AG04449 (cell line): ENCODE results near the gene ATAD3B.
"Not testable (repeated sequence)": the region's sequence is repeated elsewhere in the genome, so short reads cannot be mapped to it uniquely, and the experiment has no call there.

ENCODE experiments used
- CTCF ChIA-PET: fragments of 350-600 bp; formaldehyde crosslinking; extraction: SDS; loops from one replicate; lab custom pipeline; 2021; ENCODE audit warnings: antibody characterized with exemption; lab: Yijun Ruan, JAX
- POLR2A ChIA-PET: fragments of 400-600, 350-600 bp; formaldehyde crosslinking; extraction: SDS; loops from one replicate; lab custom pipeline; 2020; ENCODE audit warnings: antibody characterized with exemption, inconsistent platforms; lab: Yijun Ruan, JAX
- DNase-seq: peaks from one replicate; pipeline ENCODE4 v3.0.0-alpha.2; 2010; ENCODE audit warnings: low read depth, low spot score
- H3K4me3 ChIP-seq: 2 replicates; pipeline ENCODE4 v1.5.1; 2011; ENCODE audit warnings: low read depth, mild to moderate bottlenecking, control low read depth, low read length
- TF ChIP-seq, protein P1 (sequence below): IDR thresholded peaks from one replicate; pipeline ENCODE4 v1.5.1; 2011; ENCODE audit warnings: mild to moderate bottlenecking, moderate library complexity, low read length, control low read depth, inconsistent platforms; ENCODE audit not compliant: insufficient read depth; ENCODE audit errors: missing control alignments

Gene ATAD3B

DNA sequence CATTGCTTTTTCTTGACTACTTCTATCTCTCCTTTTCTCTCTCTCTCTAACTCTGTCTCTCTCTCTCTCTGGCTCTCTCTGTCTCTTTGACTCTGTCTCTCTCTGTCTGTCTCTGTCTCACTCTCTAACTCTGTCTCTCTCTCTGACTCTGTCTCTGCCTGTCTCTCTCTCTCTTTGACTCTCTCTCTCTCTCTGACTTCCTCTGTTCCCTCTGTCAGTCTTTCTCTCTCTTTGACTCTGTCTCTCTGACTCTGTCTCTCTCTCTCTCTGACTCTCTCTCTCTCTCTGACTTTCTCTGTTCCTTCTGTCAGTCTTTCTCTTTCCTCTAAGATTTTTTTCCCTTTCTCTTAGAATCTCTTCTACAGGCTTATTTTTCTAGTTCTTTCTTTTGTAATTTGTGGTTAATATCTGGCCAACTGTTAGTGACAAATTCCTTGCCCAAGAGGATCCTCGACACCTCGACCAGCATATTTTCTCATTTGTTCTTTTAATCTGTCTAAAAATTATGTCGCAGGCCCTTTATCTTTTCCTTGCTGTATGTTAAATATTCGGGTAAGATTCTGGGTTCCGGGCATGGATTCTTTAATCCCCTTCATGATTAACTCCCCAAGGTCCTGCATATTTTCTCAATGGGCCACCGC, 22.3 kb upstream of the ATAD3B start, which contains the start of gene ATAD3C:
Gene ATAD3C, plus strand, starts transcription at position 591 of the 641 bp plus-strand sequence. CDS start 995 bp downstream, outside the sequence.
- no peak within 1 kb of the TSS for H3K4me3 ChIP-seq
- no peak for DNase-seq
- TF ChIP-seq, protein P1, sequence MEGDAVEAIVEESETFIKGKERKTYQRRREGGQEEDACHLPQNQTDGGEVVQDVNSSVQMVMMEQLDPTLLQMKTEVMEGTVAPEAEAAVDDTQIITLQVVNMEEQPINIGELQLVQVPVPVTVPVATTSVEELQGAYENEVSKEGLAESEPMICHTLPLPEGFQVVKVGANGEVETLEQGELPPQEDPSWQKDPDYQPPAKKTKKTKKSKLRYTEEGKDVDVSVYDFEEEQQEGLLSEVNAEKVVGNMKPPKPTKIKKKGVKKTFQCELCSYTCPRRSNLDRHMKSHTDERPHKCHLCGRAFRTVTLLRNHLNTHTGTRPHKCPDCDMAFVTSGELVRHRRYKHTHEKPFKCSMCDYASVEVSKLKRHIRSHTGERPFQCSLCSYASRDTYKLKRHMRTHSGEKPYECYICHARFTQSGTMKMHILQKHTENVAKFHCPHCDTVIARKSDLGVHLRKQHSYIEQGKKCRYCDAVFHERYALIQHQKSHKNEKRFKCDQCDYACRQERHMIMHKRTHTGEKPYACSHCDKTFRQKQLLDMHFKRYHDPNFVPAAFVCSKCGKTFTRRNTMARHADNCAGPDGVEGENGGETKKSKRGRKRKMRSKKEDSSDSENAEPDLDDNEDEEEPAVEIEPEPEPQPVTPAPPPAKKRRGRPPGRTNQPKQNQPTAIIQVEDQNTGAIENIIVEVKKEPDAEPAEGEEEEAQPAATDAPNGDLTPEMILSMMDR = no peak
- CTCF ChIA-PET = interaction anchor here (1.0 kb wide), 1 partner anchor 8 kb away, joined by 4 read pairs; no protein-coding TSS in a partner anchor
- POLR2A ChIA-PET = no interaction called here

DNA sequence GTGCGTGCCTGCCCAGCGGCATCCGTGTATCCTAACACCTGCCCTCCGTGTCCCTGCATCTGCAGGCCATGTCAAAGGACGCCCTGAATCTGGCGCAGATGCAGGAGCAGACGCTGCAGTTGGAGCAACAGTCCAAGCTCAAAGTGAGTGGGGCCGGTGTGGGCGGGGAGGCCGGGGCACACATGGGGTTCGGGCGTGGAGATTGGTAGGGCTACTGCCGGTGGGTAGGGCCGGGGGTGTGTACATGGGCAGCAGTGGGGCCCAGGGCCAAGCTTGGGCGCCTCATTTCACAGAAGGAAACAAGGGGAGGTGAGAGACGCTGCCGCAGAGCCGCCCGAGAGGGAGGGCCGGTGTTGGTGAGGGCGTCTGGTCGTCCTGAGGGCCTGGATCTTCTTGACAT, 20.9 kb upstream of the ATAD3B start:
- POLR2A ChIA-PET, DNase-seq, H3K4me3 ChIP-seq: not testable (repeated sequence)
- CTCF ChIA-PET = interaction anchor here (0.8 kb wide), 1 partner anchor 10 kb away, joined by 4 read pairs; no protein-coding TSS in a partner anchor

DNA sequence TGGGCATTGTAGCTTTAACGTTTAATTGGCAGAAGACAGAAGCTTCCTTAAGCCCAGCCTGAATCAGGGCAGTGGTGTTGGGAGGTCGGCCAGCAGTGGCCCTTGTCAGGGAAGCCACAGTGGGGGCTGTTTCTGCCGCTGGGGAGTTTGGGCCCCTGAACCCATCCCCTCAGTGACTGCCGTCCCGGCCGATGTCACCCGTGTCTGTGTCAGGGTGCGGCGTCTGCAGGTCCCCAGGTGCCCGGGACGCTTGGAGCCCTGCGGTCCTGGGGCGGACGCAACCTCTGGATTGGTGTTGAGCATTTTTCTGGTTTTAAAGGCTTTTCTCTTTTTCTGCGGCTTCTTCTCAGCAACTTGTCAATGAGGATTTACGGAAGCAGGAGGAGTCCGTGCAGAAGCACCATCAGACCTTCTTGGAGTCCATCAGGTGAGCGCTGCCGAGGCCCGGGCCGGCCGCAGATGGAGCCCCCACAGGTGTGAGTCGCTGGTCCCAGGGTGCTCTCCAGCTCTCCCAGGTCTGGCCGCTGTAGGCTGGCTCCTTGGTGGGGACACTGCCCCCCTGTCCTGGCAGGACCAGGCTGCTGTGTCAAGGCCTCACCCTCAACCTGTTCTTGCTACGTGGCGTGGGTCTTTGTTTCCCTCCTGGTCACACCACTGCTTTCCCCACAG, 19.7 kb upstream of the ATAD3B start:
- TF ChIP-seq, protein P1 = no peak
- no peak for DNase-seq
- no peak overlapping the region for H3K4me3 ChIP-seq
- CTCF ChIA-PET = interaction anchor here (1.5 kb wide), 1 partner anchor 11 kb away, joined by 7 read pairs; no protein-coding TSS in a partner anchor
- POLR2A ChIA-PET = no interaction called here

DNA sequence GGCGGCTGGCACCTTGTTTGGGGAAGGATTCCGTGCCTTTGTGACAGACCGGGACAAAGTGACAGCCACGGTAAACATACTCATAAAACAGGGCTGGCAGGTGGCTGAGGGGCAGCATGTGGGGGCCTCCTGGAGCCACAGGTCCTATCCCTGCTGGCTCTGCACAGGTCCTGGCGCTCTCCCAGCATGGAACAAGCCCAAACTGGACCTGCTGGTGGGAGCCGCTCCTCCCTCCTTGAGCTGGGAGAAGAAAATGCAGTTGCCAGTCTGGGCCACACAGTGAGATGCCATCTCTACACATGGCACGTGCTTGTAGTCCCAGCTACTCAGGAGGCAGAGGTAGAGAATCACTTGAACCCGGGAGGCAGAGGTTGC, 19.2 kb upstream of the ATAD3B start:
- CTCF ChIA-PET = interaction anchor here (1.5 kb wide), 1 partner anchor 12 kb away, joined by 7 read pairs; no protein-coding TSS in a partner anchor
- DNase-seq, POLR2A ChIA-PET, H3K4me3 ChIP-seq: not testable (repeated sequence)

DNA sequence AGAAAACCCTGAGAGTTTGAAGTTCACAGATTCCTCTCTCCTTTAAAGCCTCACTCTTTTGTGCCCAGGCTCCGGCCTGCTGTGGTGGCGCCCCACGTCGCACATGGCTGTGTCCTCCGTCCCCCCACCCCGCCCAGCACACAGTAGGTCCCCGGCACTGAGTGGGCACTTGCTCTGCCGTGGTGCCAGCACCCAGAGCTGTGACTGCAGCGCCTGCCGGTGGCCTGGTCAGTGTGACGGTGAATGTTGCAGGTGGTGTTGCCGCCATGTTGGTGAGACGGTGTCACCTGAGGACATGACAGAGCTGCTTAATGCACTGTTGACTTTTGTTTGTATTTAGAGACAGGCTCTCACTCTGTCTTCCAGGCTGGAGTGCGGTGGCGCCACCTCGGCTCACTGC, 18.7 kb upstream of the ATAD3B start:
- ChIA-PET POLR2A (no interaction called here), CTCF (interaction anchor here (0.6 to 1.5 kb wide), 2 partner anchors 12 kb away, joined by 3 to 7 read pairs; no protein-coding TSS in a partner anchor)
- H3K4me3 ChIP-seq = no peak overlapping the region
- TF ChIP-seq, protein P1 = no peak
- no peak for DNase-seq

DNA sequence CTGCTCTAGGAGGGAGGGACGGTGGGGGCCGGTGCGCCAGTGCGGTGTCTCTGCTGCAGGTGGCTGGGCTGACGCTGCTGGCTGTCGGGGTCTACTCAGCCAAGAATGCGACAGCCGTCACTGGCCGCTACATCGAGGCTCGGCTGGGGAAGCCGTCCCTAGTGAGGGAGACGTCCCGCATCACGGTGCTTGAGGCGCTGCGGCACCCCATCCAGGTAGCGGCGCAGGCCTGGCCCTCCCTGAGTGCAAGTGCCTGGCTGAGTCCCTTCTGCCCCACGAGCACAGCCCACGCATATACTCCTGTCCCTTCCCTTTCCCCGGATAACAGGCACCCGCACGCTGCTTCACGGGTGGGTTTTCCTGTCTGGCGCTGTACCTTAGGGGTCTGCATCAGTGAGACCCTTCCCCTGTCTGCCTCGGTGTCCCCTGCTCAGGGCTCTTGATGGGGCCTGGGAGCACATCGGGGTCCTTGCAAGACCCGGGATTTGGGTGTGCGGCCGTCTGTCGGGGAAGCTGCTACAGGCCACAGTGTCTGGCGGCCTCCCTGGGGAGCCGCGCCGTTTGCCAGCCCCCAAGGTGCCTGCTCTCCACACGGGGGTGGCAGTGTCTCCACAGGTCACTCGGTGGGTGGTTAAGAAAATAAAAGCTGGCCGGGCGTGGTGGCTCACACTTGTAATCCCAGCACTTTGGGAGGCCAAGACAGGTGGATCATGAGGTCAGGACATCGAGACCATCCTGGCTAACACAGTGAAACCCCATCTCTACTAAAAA, 17.1 kb upstream of the ATAD3B start:
- H3K4me3 ChIP-seq, DNase-seq, POLR2A ChIA-PET: not testable (repeated sequence)
- CTCF ChIA-PET = interaction anchor here (1.3 kb wide), 1 partner anchor 13 kb away, joined by 3 read pairs; no protein-coding TSS in a partner anchor

DNA sequence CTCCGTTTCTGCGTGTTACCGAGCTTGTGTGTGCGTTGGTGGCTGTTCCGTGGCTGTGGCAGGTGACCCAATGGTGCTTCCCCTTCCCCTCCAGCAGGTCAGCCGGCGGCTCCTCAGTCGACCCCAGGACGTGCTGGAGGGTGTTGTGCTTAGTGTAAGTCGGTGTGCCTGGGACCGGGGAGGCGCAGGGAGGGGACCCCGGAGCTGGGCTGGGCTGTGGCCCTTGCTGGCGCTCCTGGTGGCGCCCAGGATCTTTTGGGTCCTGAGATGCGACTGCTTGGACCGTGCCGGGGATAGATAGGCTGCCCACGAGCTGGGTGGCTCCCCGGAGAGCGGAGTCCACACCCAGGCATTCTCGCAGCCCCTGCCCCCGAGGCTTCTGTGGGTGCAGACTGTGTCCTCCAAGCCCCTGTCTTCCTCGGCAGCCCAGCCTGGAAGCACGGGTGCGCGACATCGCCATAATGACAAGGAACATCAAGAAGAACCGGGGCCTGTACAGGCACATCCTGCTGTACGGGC, 16.1 kb upstream of the ATAD3B start:
- ChIA-PET POLR2A (no interaction called here), CTCF (no interaction called here)
- TF ChIP-seq, protein P1 = no peak
- DNase-seq = no peak
- H3K4me3 ChIP-seq = no peak overlapping the region

DNA sequence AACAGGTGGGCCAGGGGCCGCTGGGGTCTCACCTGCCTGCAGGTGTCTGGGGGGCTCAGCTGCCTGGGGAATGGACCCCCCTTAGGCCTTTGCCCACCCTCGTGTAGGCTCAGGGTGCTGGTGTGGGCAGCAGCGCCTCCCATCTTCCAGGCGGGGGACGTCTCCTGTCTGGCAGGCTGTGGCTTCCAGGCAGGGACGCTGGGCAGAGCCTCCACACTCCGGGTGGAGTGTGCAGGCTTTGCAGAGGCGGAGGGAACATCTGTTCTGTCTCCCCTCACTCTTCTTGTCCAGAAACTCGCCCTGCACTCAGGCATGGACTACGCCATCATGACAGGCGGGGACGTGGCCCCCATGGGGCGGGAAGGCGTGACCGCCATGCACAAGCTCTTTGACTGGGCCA, 15.6 kb upstream of the ATAD3B start:
- POLR2A ChIA-PET, CTCF ChIA-PET, DNase-seq, H3K4me3 ChIP-seq: not testable (repeated sequence)

DNA sequence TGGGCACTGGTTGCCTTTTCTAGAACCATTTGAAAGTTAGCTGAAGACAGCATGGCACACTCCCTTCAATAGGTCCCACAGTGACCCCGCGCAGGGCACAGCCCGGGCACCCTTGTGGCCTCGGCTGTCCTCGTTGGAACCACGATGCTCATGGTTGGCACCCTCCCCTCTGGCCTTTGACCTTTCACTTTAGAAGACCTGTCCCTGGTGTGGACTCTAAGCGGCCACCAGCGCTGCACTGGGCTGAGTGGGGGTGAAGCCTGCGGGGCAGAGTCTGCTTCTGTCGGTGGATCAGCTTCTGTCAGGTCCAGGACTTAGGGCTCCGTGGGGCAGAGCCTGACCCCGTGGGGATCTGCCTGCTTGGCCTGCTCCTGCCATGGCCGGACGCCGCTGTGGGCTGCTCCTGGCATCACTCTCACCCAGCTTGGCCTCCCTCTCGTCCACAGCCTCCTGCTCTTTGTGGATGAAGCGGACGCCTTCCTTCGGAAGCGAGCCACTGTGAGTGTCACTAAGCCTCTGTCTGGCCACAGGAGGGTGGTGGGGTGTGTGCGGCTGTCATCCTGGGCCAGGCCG, 14.8 kb upstream of the ATAD3B start:
- CTCF ChIA-PET, DNase-seq, H3K4me3 ChIP-seq, POLR2A ChIA-PET: not testable (repeated sequence)

DNA sequence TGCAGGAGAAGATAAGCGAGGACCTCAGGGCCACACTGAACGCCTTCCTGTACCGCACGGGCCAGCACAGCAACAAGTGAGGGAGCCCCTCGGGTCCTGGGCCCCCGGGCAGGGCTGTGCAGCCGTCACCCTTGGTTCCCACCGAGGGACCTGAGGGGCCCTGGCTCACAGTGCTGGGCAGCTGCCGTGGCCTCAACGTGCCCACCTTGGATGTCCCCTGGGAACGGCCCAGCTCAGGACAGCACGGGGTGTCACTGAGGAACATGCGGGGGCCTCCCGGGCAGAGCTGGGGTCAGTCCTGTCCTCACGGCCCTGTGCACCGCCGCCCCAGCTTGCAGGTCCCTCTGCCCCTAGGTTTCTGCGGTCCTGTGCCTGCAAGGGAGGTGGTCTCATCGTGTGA, 12.4 kb upstream of the ATAD3B start:
- CTCF ChIA-PET = interaction anchor here (0.6 kb wide), 1 partner anchor 40 kb away, joined by 3 read pairs; no protein-coding TSS in a partner anchor
- H3K4me3 ChIP-seq, POLR2A ChIA-PET, DNase-seq: not testable (repeated sequence)

DNA sequence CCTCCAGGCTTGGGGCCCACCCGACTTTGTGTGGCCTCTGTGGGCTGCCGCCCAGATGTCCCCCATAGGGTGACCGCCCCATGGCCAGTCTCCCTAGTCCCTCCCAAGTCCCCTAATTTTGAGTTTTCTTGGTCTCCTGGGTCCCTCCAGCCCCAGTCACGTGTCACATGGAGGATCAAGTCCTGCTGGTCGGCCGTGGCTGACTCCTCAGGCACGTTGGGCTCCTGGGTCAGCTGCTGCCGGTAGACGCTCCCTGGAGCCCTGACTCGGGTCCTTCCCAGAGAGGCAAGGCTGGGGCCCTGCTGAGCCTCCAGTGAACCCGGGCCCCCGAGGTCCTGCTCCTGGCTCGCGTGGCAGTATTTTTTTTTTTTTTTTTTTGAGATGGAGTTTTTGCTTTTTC, 11.9 kb upstream of the ATAD3B start:
- H3K4me3 ChIP-seq, CTCF ChIA-PET, DNase-seq, POLR2A ChIA-PET: not testable (repeated sequence)
